MM.1S (cell line): Measurements from ENCODE around the gene NAALADL2.

Source experiments
- DNase-seq: peaks from one replicate; pipeline ENCODE4 v3.0.0-alpha.2; 2015
- H2AFZ ChIP-seq: fragments of 300-600 bp; sonication (generic); 2 replicates; pipeline ENCODE4 v1.6.0; 2016; ENCODE audit warnings: antibody characterized with exemption, low read length
- H3F3A ChIP-seq: fragments of 300-600 bp; sonication (generic); 2 replicates; pipeline ENCODE4 v1.6.1; 2016; ENCODE audit warnings: mild to moderate bottlenecking, antibody characterized with exemption, low read length, moderate library complexity, mixed read lengths; ENCODE audit not compliant: insufficient read depth
- H3K27ac ChIP-seq: fragments of 300-600 bp; sonication (generic); 2 replicates; pipeline ENCODE4 v1.5.1; 2016; ENCODE audit warnings: mild to moderate bottlenecking, low read length
- H3K27me3 ChIP-seq: fragments of 300-600 bp; sonication (generic); replicated peaks from 2 replicates; pipeline ENCODE4 v1.6.0; 2016; ENCODE audit warnings: low read length; ENCODE audit not compliant: insufficient read depth
- H3K36me3 ChIP-seq: fragments of 300-600 bp; sonication (generic); replicated peaks from 2 replicates; pipeline ENCODE4 v1.6.1; 2016; ENCODE audit warnings: mild to moderate bottlenecking, low read length, mixed read lengths; ENCODE audit not compliant: insufficient read depth
- H3K4me1 ChIP-seq: fragments of 300-600 bp; sonication (generic); 2 replicates; pipeline ENCODE4 v1.6.1; 2016; ENCODE audit warnings: low read length, mixed read lengths
- H3K4me2 ChIP-seq: fragments of 300-600 bp; sonication (generic); 2 replicates; pipeline ENCODE4 v1.6.0; 2016; ENCODE audit warnings: low read depth, low read length
- H3K4me3 ChIP-seq: fragments of 300-600 bp; sonication (generic); 2 replicates; pipeline ENCODE4 v1.5.1; 2016; ENCODE audit warnings: low read length, mixed read lengths
- H3K79me2 ChIP-seq: fragments of 300-600 bp; sonication (generic); 2 replicates; pipeline ENCODE4 v1.6.1; 2016; ENCODE audit warnings: mixed run types, low read length, mixed read lengths
- H3K9ac ChIP-seq: fragments of 300-600 bp; sonication (generic); 2 replicates; pipeline ENCODE4 v1.6.1; 2016; ENCODE audit warnings: low read length, mixed read lengths
- H3K9me2 ChIP-seq: fragments of 300-600 bp; sonication (generic); replicated peaks from 2 replicates; pipeline ENCODE4 v1.6.1; 2016; ENCODE audit warnings: mild to moderate bottlenecking, low read length, mixed read lengths; ENCODE audit not compliant: insufficient read depth
- H3K9me3 ChIP-seq: fragments of 300-600 bp; sonication (generic); replicated peaks from 2 replicates; pipeline ENCODE4 v1.6.1; 2016; ENCODE audit warnings: mild to moderate bottlenecking, low read length, mixed read lengths; ENCODE audit not compliant: insufficient read depth
- H4K20me1 ChIP-seq: fragments of 300-600 bp; sonication (generic); 2 replicates; pipeline ENCODE4 v1.6.1; 2016; ENCODE audit warnings: mild to moderate bottlenecking, low read length, moderate library complexity, mixed read lengths; ENCODE audit not compliant: insufficient read depth
- CTCF ChIP-seq: fragments of 300-600 bp; sonication (generic); IDR thresholded peaks from 2 replicates; pipeline ENCODE4 v1.5.1; 2016; ENCODE audit warnings: antibody characterized with exemption, low read length, mixed read lengths
- EZH2 ChIP-seq: fragments of 300-600 bp; sonication (generic); optimal IDR thresholded peaks from 2 replicates; pipeline ENCODE3; 2017; ENCODE audit warnings: low read depth, mild to moderate bottlenecking, antibody characterized with exemption, low read length, mixed read lengths
- EZH2phosphoT487 ChIP-seq: fragments of 300-600 bp; sonication (generic); IDR thresholded peaks from 2 replicates; pipeline ENCODE4 v1.6.1; 2018; ENCODE audit warnings: antibody characterized with exemption, low read length

The NAALADL2 gene

GRCh38 chr3:175735866-175736265 is 876.7 kb downstream of the NAALADL2 start:
- Histone ChIP-seq H3K27me3 (no peaks in the 10 kb centered on the region), H3K4me3 (no peak overlapping the region), H3K9me2 (no peaks in the 10 kb centered on the region), H3K4me1 (no peaks in the 10 kb centered on the region), H3K4me2 (no peak overlapping the region), H3F3A (no peaks in the 10 kb centered on the region), H3K27ac (no peak overlapping the region), H3K9ac (no peak overlapping the region), H3K9me3 (no peaks in the 10 kb centered on the region), H3K79me2 (no peaks in the 10 kb centered on the region), H2AFZ (no peak overlapping the region), H4K20me1 (no peaks in the 10 kb centered on the region), H3K36me3 (no peaks in the 10 kb centered on the region)
- no peak for DNase-seq
- TF ChIP-seq EZH2 (no peak), CTCF (no peak), EZH2phosphoT487 (no peak)

GRCh38 chr3:175737646-175738572 is 878.8 kb downstream of the NAALADL2 start:
- H3K79me2 ChIP-seq = no peaks in the 10 kb centered on the region
- no peaks in the 10 kb centered on the region for H3K36me3 ChIP-seq
- no peak overlapping the region for H3K9ac ChIP-seq
- H2AFZ ChIP-seq = no peak overlapping the region
- no peak overlapping the region for H3K27ac ChIP-seq
- no peaks in the 10 kb centered on the region for H3K9me2 ChIP-seq
- no peak overlapping the region for H3K4me2 ChIP-seq
- no peak for DNase-seq
- TF ChIP-seq EZH2phosphoT487 = no peak
- no peak for TF ChIP-seq CTCF
- no peak for TF ChIP-seq EZH2
- no peaks in the 10 kb centered on the region for H3K27me3 ChIP-seq
- no peaks in the 10 kb centered on the region for H3K4me1 ChIP-seq
- no peaks in the 10 kb centered on the region for H3K9me3 ChIP-seq
- H4K20me1 ChIP-seq = no peaks in the 10 kb centered on the region
- H3K4me3 ChIP-seq = no peak overlapping the region
- H3F3A ChIP-seq = no peaks in the 10 kb centered on the region

- no peak overlapping the region for H2AFZ ChIP-seq
- H3K9me3 ChIP-seq = no peaks in the 10 kb centered on the region
- H4K20me1 ChIP-seq = no peaks in the 10 kb centered on the region
- no peak overlapping the region for H3K4me3 ChIP-seq
- H3K36me3 ChIP-seq = no peaks in the 10 kb centered on the region
- no peak for DNase-seq
- no peak overlapping the region for H3K4me2 ChIP-seq
- H3K27me3 ChIP-seq = no peaks in the 10 kb centered on the region
- no peaks in the 10 kb centered on the region for H3K9me2 ChIP-seq
- no peaks in the 10 kb centered on the region for H3K79me2 ChIP-seq
- TF ChIP-seq CTCF (no peak), EZH2 (no peak), EZH2phosphoT487 (no peak)
- no peaks in the 10 kb centered on the region for H3F3A ChIP-seq
- H3K27ac ChIP-seq = no peak overlapping the region
- H3K9ac ChIP-seq = no peak overlapping the region
- no peaks in the 10 kb centered on the region for H3K4me1 ChIP-seq
Measured at GRCh38 chr3:175741951-175742350, 882.8 kb downstream of the NAALADL2 start.
